RWPE1 (cell line): Measurements from ENCODE around the gene SDHB.

Source experiments
- CTCF ChIA-PET: fragments of 350-600 bp; sonication (Branson Sonifier 250); formaldehyde crosslinking; extraction: SDS; loops from one replicate; lab custom pipeline; 2021; lab: Yijun Ruan, JAX
- POLR2A ChIA-PET: fragments of 400-600 bp; formaldehyde crosslinking; extraction: SDS; loops from one replicate; lab custom pipeline; 2020; ENCODE audit warnings: antibody characterized with exemption; ENCODE audit not compliant: low non-redundant PET; lab: Yijun Ruan, JAX
- DNase-seq: peaks from one replicate; pipeline ENCODE4 v3.0.0; 2012; ENCODE audit warnings: low spot score
- H3K27ac ChIP-seq: fragments of 450-650 bp; 2 replicates; pipeline ENCODE4 v1.5.1; 2017
- TF ChIP-seq, protein P1 (sequence below): fragments of 450-650 bp; conservative IDR thresholded peaks from 2 replicates; pipeline ENCODE4 v1.5.1; 2017; ENCODE audit warnings: low read depth, mild to moderate bottlenecking

SDHB gene

GRCh38 chr1:17021896-17022295 lies 31.9 kb downstream of the SDHB start:
- TF ChIP-seq, protein P1, sequence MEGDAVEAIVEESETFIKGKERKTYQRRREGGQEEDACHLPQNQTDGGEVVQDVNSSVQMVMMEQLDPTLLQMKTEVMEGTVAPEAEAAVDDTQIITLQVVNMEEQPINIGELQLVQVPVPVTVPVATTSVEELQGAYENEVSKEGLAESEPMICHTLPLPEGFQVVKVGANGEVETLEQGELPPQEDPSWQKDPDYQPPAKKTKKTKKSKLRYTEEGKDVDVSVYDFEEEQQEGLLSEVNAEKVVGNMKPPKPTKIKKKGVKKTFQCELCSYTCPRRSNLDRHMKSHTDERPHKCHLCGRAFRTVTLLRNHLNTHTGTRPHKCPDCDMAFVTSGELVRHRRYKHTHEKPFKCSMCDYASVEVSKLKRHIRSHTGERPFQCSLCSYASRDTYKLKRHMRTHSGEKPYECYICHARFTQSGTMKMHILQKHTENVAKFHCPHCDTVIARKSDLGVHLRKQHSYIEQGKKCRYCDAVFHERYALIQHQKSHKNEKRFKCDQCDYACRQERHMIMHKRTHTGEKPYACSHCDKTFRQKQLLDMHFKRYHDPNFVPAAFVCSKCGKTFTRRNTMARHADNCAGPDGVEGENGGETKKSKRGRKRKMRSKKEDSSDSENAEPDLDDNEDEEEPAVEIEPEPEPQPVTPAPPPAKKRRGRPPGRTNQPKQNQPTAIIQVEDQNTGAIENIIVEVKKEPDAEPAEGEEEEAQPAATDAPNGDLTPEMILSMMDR, result no peak
- DNase-seq, result no peak
- ChIA-PET CTCF (interaction anchor here (0.6 kb wide), 1 partner anchor 315 kb away, joined by 3 read pairs; no protein-coding TSS in a partner anchor), POLR2A (no interaction called here)
- H3K27ac ChIP-seq, result no peak overlapping the region

DNA sequence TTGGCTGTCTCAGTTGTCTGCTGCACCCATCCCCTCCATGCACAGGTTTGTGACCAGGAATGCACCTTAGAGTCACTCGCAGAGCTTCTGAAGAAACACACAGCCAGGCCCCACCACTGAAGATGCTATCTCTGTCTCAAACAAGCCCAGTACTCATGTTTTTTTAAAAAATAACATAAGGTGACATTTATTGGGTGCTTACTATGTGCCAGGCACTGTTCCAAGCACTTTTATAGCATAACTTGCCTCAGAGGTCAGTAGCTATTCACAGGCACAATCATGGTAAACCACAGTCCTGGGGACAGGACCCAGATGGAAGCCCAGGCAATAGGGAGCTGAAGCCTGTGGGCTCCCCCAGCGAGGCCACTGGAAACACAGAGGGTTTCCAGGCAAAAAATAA lies 33.3 kb downstream of the SDHB start:
- ChIA-PET POLR2A (no interaction called here), CTCF (no interaction called here)
- 0 out of 2 replicates have a peak overlapping the region, but pooled peaks have one; percentile 1 for H3K27ac ChIP-seq
- no peak for DNase-seq
- TF ChIP-seq, protein P1, result no peak

- POLR2A ChIA-PET, result no interaction called here
- CTCF ChIA-PET, result interaction anchor here (0.8 kb wide), 1 partner anchor 34 kb away, joined by 4 read pairs; no protein-coding TSS in a partner anchor
- TF ChIP-seq, protein P1, result no peak
- no peak overlapping the region for H3K27ac ChIP-seq
- DNase-seq, result no peak
Measured at GRCh38 chr1:17018849-17019248, 35.0 kb downstream of the SDHB start.

DNA sequence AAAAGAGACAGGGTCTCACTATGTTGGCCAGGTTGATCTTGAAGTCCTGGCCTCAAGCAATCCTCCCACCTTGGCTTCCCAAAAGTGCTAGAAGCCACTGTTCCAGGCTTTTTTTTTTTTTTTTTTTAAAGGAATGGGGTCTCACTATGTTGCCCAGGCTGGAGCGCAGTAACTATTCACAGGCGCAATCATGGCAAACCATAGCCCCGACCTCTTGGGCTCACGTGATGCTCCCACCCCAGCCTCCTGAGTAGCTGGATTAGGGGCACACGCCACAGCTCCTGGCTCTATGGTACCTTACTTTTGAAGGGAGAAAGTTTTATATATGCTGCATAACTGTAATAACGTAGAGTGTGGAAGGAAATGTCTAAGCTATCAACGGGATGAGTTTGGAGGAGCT lies 36.4 kb downstream of the SDHB start:
- TF ChIP-seq, protein P1, result no peak
- ChIA-PET POLR2A (no interaction called here), CTCF (no interaction called here)
- DNase-seq, result no peak
- H3K27ac ChIP-seq, result peak overlapping the region; percentile 43

GRCh38 chr1:17016317-17016661 lies 37.5 kb downstream of the SDHB start:
- TF ChIP-seq, protein P1, result no peak
- CTCF ChIA-PET, result no interaction called here
- DNase-seq, result peak; percentile 48
- POLR2A ChIA-PET, result no interaction called here
- H3K27ac ChIP-seq, result peak overlapping the region; percentile 50

DNA sequence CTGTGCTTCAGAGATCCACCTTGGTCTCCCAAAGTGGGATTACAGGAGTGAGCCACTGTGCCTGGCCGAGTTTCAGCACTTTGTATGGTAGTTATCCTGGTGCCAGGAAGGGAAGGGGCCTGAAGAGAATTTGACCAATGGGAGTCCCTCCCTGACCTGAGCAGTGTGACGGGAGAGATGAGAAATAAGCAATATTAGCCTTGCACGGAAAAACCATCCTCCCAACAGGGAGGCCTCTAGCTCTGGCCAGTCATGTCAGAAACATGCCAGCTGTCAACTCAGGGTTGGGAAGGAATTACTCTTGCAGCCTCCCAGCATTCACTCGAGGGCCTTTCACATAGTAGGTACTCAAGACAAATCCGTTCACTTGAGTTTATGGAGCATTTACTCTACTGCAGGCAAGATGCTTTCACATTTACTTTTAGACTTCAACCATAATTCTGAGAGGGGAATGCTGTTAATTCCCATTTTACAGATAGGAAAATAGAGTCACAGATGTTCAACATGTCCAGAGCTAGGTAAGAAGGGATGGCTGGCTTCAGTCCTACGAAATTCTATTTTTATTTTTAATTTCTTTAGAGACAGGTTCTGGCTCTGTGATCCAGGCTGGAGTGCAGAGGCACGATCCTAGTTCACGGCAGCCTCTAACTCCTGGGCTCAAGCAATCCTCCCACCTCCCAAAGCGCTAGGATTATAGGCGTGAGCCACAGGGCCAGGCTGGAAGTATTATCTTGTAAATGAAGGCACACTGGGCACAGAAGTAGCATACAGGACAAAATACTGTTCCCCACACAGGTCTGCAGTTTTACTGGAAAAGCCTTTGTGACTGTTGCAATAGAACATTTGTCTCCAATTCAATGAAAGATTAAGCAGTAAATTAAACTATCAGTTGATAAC lies 38.9 kb downstream of the SDHB start:
- no peak for DNase-seq
- TF ChIP-seq, protein P1, result no peak
- CTCF ChIA-PET, result interaction anchor here (0.5 kb wide), 1 partner anchor 110 kb away, joined by 7 read pairs; no protein-coding TSS in a partner anchor
- no peak overlapping the region for H3K27ac ChIP-seq
- POLR2A ChIA-PET, result no interaction called here
